Ovary (tissue), 9 donors: ENCODE measurements around the gene PCBP1. TPM values are rescaled to one million over a fixed set of nuclear protein-coding genes. Genes with fewer than 3 reads are reported as not detected.
"Not testable (repeated sequence)": the region's sequence is repeated elsewhere in the genome, so short reads cannot be mapped to it uniquely, and the experiment has no call there.

ENCODE experiments used
- DNase-seq, 5 donors: peaks; one replicate each; pipeline ENCODE4 v3.0.0-alpha.2; 2019 to 2020
- H3K27ac ChIP-seq, 2 donors: fragments of 200-600 bp; one replicate each; pipeline versions ENCODE4 v1.5.1 to v1.8.0; 2019 to 2022
- H3K27me3 ChIP-seq: fragments of 200-600 bp; one replicate; pipeline ENCODE4 v1.8.0; 2022
- H3K36me3 ChIP-seq: fragments of 200-600 bp; sonication (generic); one replicate; pipeline ENCODE4 v1.5.1; 2019
- H3K4me1 ChIP-seq: one replicate; pipeline ENCODE4 v1.8.1; 2013; ENCODE audit warnings: mild to moderate bottlenecking, moderate library complexity; ENCODE audit not compliant: insufficient read depth
- H3K4me3 ChIP-seq: fragments of 200-600 bp; sonication (generic); one replicate; pipeline ENCODE4 v1.5.1; 2017
- H3K9me3 ChIP-seq, 2 donors: fragments of 200-600 bp in 1 of 2; sonication (generic) in 1 of 2; one replicate each; pipeline versions ENCODE4 v1.5.1 to v1.8.1; 2013 to 2019; ENCODE audit warnings: mild to moderate bottlenecking in 1 of 2, moderate library complexity in 1 of 2
- CTCF ChIP-seq, 3 donors: fragments of 450-650 bp in 2 of 3; fragments of 200-600 bp in 1 of 3; IDR thresholded peaks; one replicate each; pipeline versions ENCODE4 v1.5.1 to v1.8.0; 2016 to 2022; ENCODE audit warnings: antibody characterized with exemption in 3 of 3, mild to moderate bottlenecking in 1 of 3
- EP300 ChIP-seq: sonication (generic); formaldehyde crosslinking; IDR thresholded peaks from one replicate; pipeline ENCODE4 v1.6.1; 2017; ENCODE audit warnings: antibody characterized with exemption
- POLR2A ChIP-seq: fragments of 450-650 bp; IDR thresholded peaks from one replicate; pipeline ENCODE4 v1.6.1; 2017; ENCODE audit warnings: antibody characterized with exemption, mild to moderate bottlenecking, moderate library complexity
- WGBS, 3 donors: extraction: QIAGEN DNeasy Blood & Tissue Kit in 1 of 3; methylation state at CpG; one replicate each; pipeline versions ENCODE4 v1.1.5 to v1.1.7; 2013 to 2017; 5-methylcytosine and 5-hydroxymethylcytosine counted together
- intact Hi-C, 4 donors: fragments of 100-400 bp; cut with DNase I; formaldehyde crosslinking; loops; one replicate each; pipeline versions ENCODE4 v1.11.0 to v1.15.1; 2022 to 2023
- polyA plus RNA-seq, 2 donors: library from polyadenylated mRNA; stranded (reverse); fragments of 200-250 nt in 1 of 2; fragments of 350-450 nt in 1 of 2; fragmentation: Illumina TruSeq in 1 of 2; extraction: RNeasy Lipid Tissue Mini Kit (QIAGEN cat#74804) in 1 of 2; gene quantifications; one replicate each; pipeline ENCODE4 v1.2.3, GENCODE V29; 2013 to 2014
- total RNA-seq, 7 donors: library from RNA; depleted of rRNA in 2 of 7; stranded (reverse); fragments of >200 nt in 2 of 7; fragmentation: NEBNext Ultra II Directional in 3 of 7; extraction: Animal tissue kit (Norgen Biotek cat#: 25700) in 3 of 7; gene quantifications; one replicate each; pipeline versions ENCODE4 v1.1.0 to v1.2.4, GENCODE V29; 2016 to 2023
- donor health status: DM: no; HTN: no; CAD: no; lungs with moderate emphysema.
- donor health status: DM: no; HTN: no; CAD: no.
- donor health status: Bipolar disorder and iron deficiency.
- donor health status: DM: yes; HTN: yes; CAD: no.
- donor health status: DM: no; HTN: no; CAD: no.
- donor health status: DM: yes; HTN: yes; CAD: no.

The PCBP1 gene
- total and polyA plus RNA-seq, 9 donors = 77.1 to 302 (median 267) TPM

GRCh38 chr2:70103531-70104061 is 16.3 kb downstream of the PCBP1 start:
- no peaks in the 10 kb centered on the region for H3K36me3 ChIP-seq
- no peak for DNase-seq
- TF ChIP-seq POLR2A (no peak), EP300 (no peak), CTCF (IDR thresholded peaks at IDR 0.05) (no peak)
- no peaks in the 10 kb centered on the region for H3K9me3 ChIP-seq
- no peak overlapping the region for H3K27ac ChIP-seq
- 86 to 94% (median 93%) methylated on average over 5 of the region's 5 CpGs for WGBS, 3 donors
- H3K27me3 ChIP-seq = no peaks in the 10 kb centered on the region
- H3K4me1 ChIP-seq = peaks cover 2% of the 10 kb centered on the region
- intact Hi-C loops = no loop called here
- no peak overlapping the region for H3K4me3 ChIP-seq

GRCh38 chr2:70104231-70105111 is 17.2 kb downstream of the PCBP1 start:
- Histone ChIP-seq H3K9me3 (no peaks in the 10 kb centered on the region), H3K27ac (no peak overlapping the region), H3K36me3 (no peaks in the 10 kb centered on the region), H3K4me3 (no peak overlapping the region), H3K27me3 (no peaks in the 10 kb centered on the region), H3K4me1 (peaks cover 2% of the 10 kb centered on the region)
- TF ChIP-seq POLR2A = no peak
- no peak for TF ChIP-seq EP300
- no peak for TF ChIP-seq CTCF (IDR thresholded peaks at IDR 0.05)
- intact Hi-C loops = no loop called here
- peak; percentile 47 to 78 (median 69) for DNase-seq
- 44 to 49% (median 49%) methylated on average over 11 of the region's 11 CpGs for WGBS, 3 donors

GRCh38 chr2:70106138-70106537 is 18.9 kb downstream of the PCBP1 start:
- H3K9me3 ChIP-seq, H3K4me1 ChIP-seq, H3K36me3 ChIP-seq, H3K27ac ChIP-seq, DNase-seq, intact Hi-C loops, H3K27me3 ChIP-seq, H3K4me3 ChIP-seq: not testable (repeated sequence)
- WGBS, 3 donors = 91 to 93% (median 92%) methylated on average over 8 of the region's 8 CpGs

GRCh38 chr2:70110397-70110796 is 23.1 kb downstream of the PCBP1 start:
- H3K4me1 ChIP-seq = not testable (repeated sequence)

GRCh38 chr2:70111752-70112591 is 24.7 kb downstream of the PCBP1 start:
- no peaks in the 10 kb centered on the region for H3K9me3 ChIP-seq
- no peaks in the 10 kb centered on the region for H3K36me3 ChIP-seq
- TF ChIP-seq EP300 (no peak), CTCF (IDR thresholded peaks at IDR 0.05) (no peak), POLR2A (no peak)
- peak in 1 of 5 donors; percentile 14 for DNase-seq
- H3K4me3 ChIP-seq = no peak overlapping the region
- no peaks in the 10 kb centered on the region for H3K27me3 ChIP-seq
- intact Hi-C loops = no loop called here
- no peaks in the 10 kb centered on the region for H3K4me1 ChIP-seq
- WGBS, 3 donors = 78 to 82% (median 79%) methylated on average over 7 of the region's 7 CpGs
- H3K27ac ChIP-seq = no peak overlapping the region

More at GRCh38 chr2:70110397-70110796, 23.1 kb downstream of the PCBP1 start:
- H3K27me3 ChIP-seq, H3K9me3 ChIP-seq, H3K36me3 ChIP-seq, H3K4me3 ChIP-seq, H3K27ac ChIP-seq, intact Hi-C loops: not testable (repeated sequence)
- peak in 1 of 5 donors; percentile 7 for DNase-seq
- WGBS, 3 donors = 89 to 99% (median 90%) methylated on average over 5 of the region's 5 CpGs
